Measurements from ENCODE around the gene ZSCAN2. TPM values are rescaled to one million over a fixed set of nuclear protein-coding genes. Genes with fewer than 3 reads are reported as not detected.

ZSCAN2 gene
- total RNA-seq, 1 experiment from 2014 or later = 15.2 TPM

GRCh38 chr15:84669726-84670125, 68.9 kb downstream of the ZSCAN2 start:
- TSS peak; percentile 78 for BruUV-seq (replicated peaks)
- peaks cover 4% of the 10 kb centered on the region for H3K36me3 ChIP-seq (ENCODE audit: insufficient read depth, low read length, poor library complexity, severe bottlenecking)
- intact Hi-C loops (cut with micrococcal nuclease; ENCODE audit: unreplicated experiment) = no loop called here
- no peak overlapping the region for H3K27ac ChIP-seq (ENCODE audit: low read depth, low read length, poor library complexity, severe bottlenecking)
- ChIA-PET CTCF (no interaction called here), POLR2A (ENCODE audit: low non-redundant PET) (no interaction called here)
- no peak for TF ChIP-seq CTCF (conservative IDR thresholded peaks at IDR 0.05; ENCODE audit: low read depth, low read length)
- no peak for TF ChIP-seq EZH2 (IDR thresholded peaks at IDR 0.05; ENCODE audit: borderline replicate concordance, low read depth, low read length, poor library complexity, severe bottlenecking)
- no peaks in the 10 kb centered on the region for H3K9me3 ChIP-seq (ENCODE audit: low read depth, low read length, poor library complexity, severe bottlenecking)
- H3K4me3 ChIP-seq (ENCODE audit: low read depth, low read length, poor library complexity, severe bottlenecking) = no peak overlapping the region
- DNase-seq (ENCODE audit: low spot score) = no peak
- no peaks in the 10 kb centered on the region for H3K27me3 ChIP-seq (replicated peaks; ENCODE audit: insufficient read depth, low read depth, low read length, poor library complexity)
- H3K4me1 ChIP-seq (ENCODE audit: insufficient read depth, low read length, poor library complexity, severe bottlenecking) = no peaks in the 10 kb centered on the region

GRCh38 chr15:84671211-84671610, 70.4 kb downstream of the ZSCAN2 start:
- no peaks in the 10 kb centered on the region for H3K36me3 ChIP-seq (ENCODE audit: insufficient read depth, low read length, poor library complexity, severe bottlenecking)

More at GRCh38 chr15:84671211-84671610, 70.4 kb downstream of the ZSCAN2 start:
- H3K27me3 ChIP-seq (replicated peaks; ENCODE audit: insufficient read depth, low read depth, low read length, poor library complexity) = no peaks in the 10 kb centered on the region
- POLR2A ChIA-PET (ENCODE audit: low non-redundant PET) = no interaction called here
- intact Hi-C loops (cut with micrococcal nuclease; ENCODE audit: unreplicated experiment) = no loop called here
- no peak for DNase-seq (ENCODE audit: low spot score)
- no peaks in the 10 kb centered on the region for H3K4me1 ChIP-seq (ENCODE audit: insufficient read depth, low read length, poor library complexity, severe bottlenecking)
- H3K9me3 ChIP-seq (ENCODE audit: low read depth, low read length, poor library complexity, severe bottlenecking) = no peaks in the 10 kb centered on the region
- no peak overlapping the region for H3K4me3 ChIP-seq (ENCODE audit: low read depth, low read length, poor library complexity, severe bottlenecking)
- CTCF ChIA-PET = no interaction called here
- no peak for TF ChIP-seq CTCF (conservative IDR thresholded peaks at IDR 0.05; ENCODE audit: low read depth, low read length)
- BruUV-seq (replicated peaks) = no TSS peak
- H3K27ac ChIP-seq (ENCODE audit: low read depth, low read length, poor library complexity, severe bottlenecking) = no peak overlapping the region

Other genes with a start within 250 kb of the ZSCAN2 start
- gene WDR73, start 53.3 kb downstream of the ZSCAN2 start, total RNA-seq (2021) = 42.4 and 43.6 TPM in 2 replicates
- 15.1 and 15.3 TPM in 2 replicates for gene NMB, start 57.2 kb downstream of the ZSCAN2 start, total RNA-seq (2021)
- 104 and 106 TPM in 2 replicates for gene SEC11A, start 115.1 kb downstream of the ZSCAN2 start, total RNA-seq (2021)
- 32.9 and 37.2 TPM in 2 replicates for gene ZNF592, start 147.6 kb downstream of the ZSCAN2 start, total RNA-seq (2021)
- gene ALPK3, start 216.3 kb downstream of the ZSCAN2 start, total RNA-seq (2021) = 0.67 and 0.70 TPM in 2 replicates